HG03378 (cell line): ENCODE measurements around the gene CDC14B.

Source experiments
- ATAC-seq: cut with Tn5 transposase; IDR thresholded peaks from one replicate; pipeline ENCODE4 v1.9.1; 2021; ENCODE audit warnings: mild to moderate bottlenecking, moderate library complexity; ENCODE audit not compliant: unreplicated experiment

Gene CDC14B

GRCh38 chr9:96450613-96451528 lies 168.8 kb downstream of the CDC14B start:
- ATAC-seq, result no peak
